Gastrocnemius medialis (tissue), 4 donors: Measurements from ENCODE around the gene SFSWAP. TPM values are rescaled to one million over a fixed set of nuclear protein-coding genes. Genes with fewer than 3 reads are reported as not detected.

Experiments used
- ATAC-seq, 2 donors: fragments of 150-250 bp; one replicate each; pipeline ENCODE4 v1.9.1; 2016
- DNase-seq, 2 donors: peaks; one replicate each; pipeline ENCODE4 v3.0.0-alpha.2; 2019
- H3K27ac ChIP-seq, 4 donors: fragments of 200-600 bp; sonication (generic); 1 replicate in 1 of 4; 2 replicates in 3 of 4; pipeline ENCODE4 v1.5.1; 2016 to 2018; ENCODE audit warnings: mild to moderate bottlenecking in 2 of 4, moderate library complexity in 1 of 4
- H3K27me3 ChIP-seq, 3 donors: fragments of 200-600 bp; sonication (generic) in 2 of 3; 1 replicate in 1 of 3; 2 replicates in 2 of 3; pipeline versions ENCODE4 v1.5.1 to v1.6.0; 2016 to 2019; ENCODE audit warnings: mild to moderate bottlenecking in 1 of 3, moderate library complexity in 1 of 3
- H3K36me3 ChIP-seq, 2 donors: fragments of 200-600 bp; sonication (generic) in 1 of 2; one replicate each; pipeline ENCODE4 v1.5.1; 2017 to 2018
- H3K4me1 ChIP-seq, 2 donors: fragments of 200-600 bp; sonication (generic) in 1 of 2; one replicate each; pipeline ENCODE4 v1.5.1; 2016 to 2017; ENCODE audit warnings: mild to moderate bottlenecking in 2 of 2
- H3K4me3 ChIP-seq, 4 donors: fragments of 200-600 bp; sonication (generic) in 3 of 4; 1 replicate in 1 of 4; 2 replicates in 3 of 4; pipeline ENCODE4 v1.5.1; 2016 to 2019; ENCODE audit warnings: mild to moderate bottlenecking in 2 of 4
- H3K9me3 ChIP-seq, 3 donors: fragments of 200-600 bp; sonication (generic) in 2 of 3; 1 replicate in 1 of 3; 2 replicates in 2 of 3; pipeline ENCODE4 v1.5.1; 2016 to 2019
- POLR2A ChIP-seq, 2 donors: fragments of 450-650 bp; IDR thresholded peaks; one replicate each; pipeline ENCODE4 v1.6.1; 2017; ENCODE audit warnings: antibody characterized with exemption in 2 of 2, mild to moderate bottlenecking in 2 of 2, moderate library complexity in 2 of 2
- in situ Hi-C, 4 donors: fragments of 200-750 bp; cut with MboI; loops; one replicate each; pipeline versions ENCODE4 v1.15.0 to v1.8.0; 2017; ENCODE audit warnings: low sequenced_read_pairs in 4 of 4
- intact Hi-C: fragments of 100-400 bp; cut with DNase I; formaldehyde crosslinking; loops from one replicate; pipeline ENCODE4 v1.15.1; 2023; ENCODE audit warnings: low total_unique reads
- total RNA-seq, 4 donors: library from RNA; depleted of rRNA; stranded (reverse); fragments of >200 nt; gene quantifications; one replicate each; pipeline versions ENCODE4 v1.1.0 to v1.2.3, GENCODE V29; 2016
- TF ChIP-seq, protein P1 (sequence below), 5 experiments: fragments of 450-650 bp in 3 of 5; fragments of 200-600 bp in 2 of 5; sonication (generic) in 2 of 5; IDR thresholded peaks in 4 of 5; conservative IDR thresholded peaks in 1 of 5; 1 replicate in 4 of 5; 2 replicates in 1 of 5; pipeline ENCODE4 v1.5.1; 2016 to 2019; ENCODE audit warnings: antibody characterized with exemption in 5 of 5, mild to moderate bottlenecking in 3 of 5, moderate library complexity in 3 of 5

The SFSWAP gene
- total RNA-seq, 4 donors from 2014 or later = 18.0 to 29.7 (median 25.4) TPM

DNA sequence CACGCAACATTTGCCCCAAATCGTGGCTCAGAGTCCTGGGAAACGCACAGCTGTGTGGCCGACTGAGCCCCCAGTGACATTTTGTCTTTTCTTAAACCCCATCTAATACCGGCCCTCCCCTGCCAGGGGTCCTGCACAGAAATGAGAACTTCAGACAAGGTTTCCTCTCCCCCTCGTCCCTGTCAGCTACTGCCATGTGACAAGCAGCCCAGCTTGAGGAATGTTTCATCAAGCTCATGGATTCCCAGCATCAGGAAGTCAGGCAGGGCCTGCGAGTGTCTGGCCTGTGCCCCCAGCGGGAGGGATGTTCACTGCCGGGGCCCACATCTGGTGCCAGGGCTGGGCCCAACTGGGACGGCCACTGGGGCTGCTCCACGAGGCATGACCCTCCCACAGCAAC is 133.2 kb downstream of the SFSWAP start:
- ATAC-seq = no peak
- in situ Hi-C loops = loop anchor here in 1 of 4 donors (25.0 kb wide), 1 partner anchor 232 kb away; no protein-coding TSS in a partner anchor
- intact Hi-C loops = no loop called here
- Histone ChIP-seq H3K9me3 (no peaks in the 10 kb centered on the region), H3K36me3 (no peaks in the 10 kb centered on the region), H3K4me1 (no peaks in the 10 kb centered on the region), H3K27ac (no peak overlapping the region), H3K4me3 (no peak overlapping the region), H3K27me3 (no peaks in the 10 kb centered on the region)
- DNase-seq = no peak
- TF ChIP-seq, protein P1, sequence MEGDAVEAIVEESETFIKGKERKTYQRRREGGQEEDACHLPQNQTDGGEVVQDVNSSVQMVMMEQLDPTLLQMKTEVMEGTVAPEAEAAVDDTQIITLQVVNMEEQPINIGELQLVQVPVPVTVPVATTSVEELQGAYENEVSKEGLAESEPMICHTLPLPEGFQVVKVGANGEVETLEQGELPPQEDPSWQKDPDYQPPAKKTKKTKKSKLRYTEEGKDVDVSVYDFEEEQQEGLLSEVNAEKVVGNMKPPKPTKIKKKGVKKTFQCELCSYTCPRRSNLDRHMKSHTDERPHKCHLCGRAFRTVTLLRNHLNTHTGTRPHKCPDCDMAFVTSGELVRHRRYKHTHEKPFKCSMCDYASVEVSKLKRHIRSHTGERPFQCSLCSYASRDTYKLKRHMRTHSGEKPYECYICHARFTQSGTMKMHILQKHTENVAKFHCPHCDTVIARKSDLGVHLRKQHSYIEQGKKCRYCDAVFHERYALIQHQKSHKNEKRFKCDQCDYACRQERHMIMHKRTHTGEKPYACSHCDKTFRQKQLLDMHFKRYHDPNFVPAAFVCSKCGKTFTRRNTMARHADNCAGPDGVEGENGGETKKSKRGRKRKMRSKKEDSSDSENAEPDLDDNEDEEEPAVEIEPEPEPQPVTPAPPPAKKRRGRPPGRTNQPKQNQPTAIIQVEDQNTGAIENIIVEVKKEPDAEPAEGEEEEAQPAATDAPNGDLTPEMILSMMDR (IDR thresholded peaks at IDR 0.05 in 4 of 5, conservative IDR thresholded peaks at IDR 0.05 in 1 of 5) = no peak
- no peak for TF ChIP-seq POLR2A (IDR thresholded peaks at IDR 0.05)

DNA sequence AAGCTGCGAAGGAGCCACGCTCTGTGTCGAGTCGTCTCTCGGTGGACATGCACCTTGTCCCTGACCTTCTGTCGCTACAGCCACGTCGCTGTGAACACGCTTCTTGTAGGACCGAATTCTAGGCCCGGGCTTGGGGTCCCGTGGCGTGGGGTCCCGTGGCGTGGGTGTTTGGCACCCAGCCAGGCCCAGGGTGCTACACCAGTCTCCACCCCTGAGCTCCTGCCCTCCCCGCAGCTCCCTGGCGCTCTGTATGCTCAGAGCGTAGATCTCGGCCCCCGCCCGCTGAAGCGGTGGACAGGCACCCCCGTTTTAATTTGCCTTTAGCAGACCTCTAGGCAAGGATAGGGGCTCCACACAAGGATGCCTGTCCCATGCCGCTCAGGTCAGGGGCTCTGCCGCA is 133.8 kb downstream of the SFSWAP start:
- DNase-seq = no peak
- no peaks in the 10 kb centered on the region for H3K9me3 ChIP-seq
- H3K4me1 ChIP-seq = no peaks in the 10 kb centered on the region
- H3K27ac ChIP-seq = no peak overlapping the region
- intact Hi-C loops = no loop called here
- no peaks in the 10 kb centered on the region for H3K27me3 ChIP-seq
- no peaks in the 10 kb centered on the region for H3K36me3 ChIP-seq
- TF ChIP-seq POLR2A (IDR thresholded peaks at IDR 0.05) = no peak
- TF ChIP-seq, protein P1 (IDR thresholded peaks at IDR 0.05 in 4 of 5, conservative IDR thresholded peaks at IDR 0.05 in 1 of 5) = no peak
- H3K4me3 ChIP-seq = no peak overlapping the region
- in situ Hi-C loops = loop anchor here in 1 of 4 donors (25.0 kb wide), 1 partner anchor 232 kb away; no protein-coding TSS in a partner anchor
- no peak for ATAC-seq

DNA sequence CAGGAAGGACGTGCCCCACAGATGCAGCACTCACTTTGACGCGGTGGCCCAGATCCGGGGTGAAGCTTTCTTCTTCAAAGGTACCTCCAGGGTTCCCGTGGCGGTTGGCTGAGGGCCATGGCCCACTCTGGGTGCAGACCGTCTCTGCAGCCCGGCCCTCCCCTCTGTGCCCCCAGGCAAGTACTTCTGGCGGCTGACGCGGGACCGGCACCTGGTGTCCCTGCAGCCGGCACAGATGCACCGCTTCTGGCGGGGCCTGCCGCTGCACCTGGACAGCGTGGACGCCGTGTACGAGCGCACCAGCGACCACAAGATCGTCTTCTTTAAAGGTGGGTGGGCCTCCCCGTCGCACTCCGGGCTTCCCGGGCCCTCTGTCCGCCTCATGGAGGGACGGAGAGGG is 134.2 kb downstream of the SFSWAP start:
- Histone ChIP-seq H3K4me3 (no peak overlapping the region), H3K9me3 (no peaks in the 10 kb centered on the region), H3K4me1 (no peaks in the 10 kb centered on the region), H3K36me3 (no peaks in the 10 kb centered on the region), H3K27ac (no peak overlapping the region), H3K27me3 (no peaks in the 10 kb centered on the region)
- intact Hi-C loops = no loop called here
- DNase-seq (no peak), ATAC-seq (no peak)
- in situ Hi-C loops = loop anchor here in 1 of 4 donors (25.0 kb wide), 1 partner anchor 233 kb away; no protein-coding TSS in a partner anchor
- TF ChIP-seq POLR2A (IDR thresholded peaks at IDR 0.05) = no peak
- TF ChIP-seq, protein P1 (IDR thresholded peaks at IDR 0.05 in 4 of 5, conservative IDR thresholded peaks at IDR 0.05 in 1 of 5) = no peak

DNA sequence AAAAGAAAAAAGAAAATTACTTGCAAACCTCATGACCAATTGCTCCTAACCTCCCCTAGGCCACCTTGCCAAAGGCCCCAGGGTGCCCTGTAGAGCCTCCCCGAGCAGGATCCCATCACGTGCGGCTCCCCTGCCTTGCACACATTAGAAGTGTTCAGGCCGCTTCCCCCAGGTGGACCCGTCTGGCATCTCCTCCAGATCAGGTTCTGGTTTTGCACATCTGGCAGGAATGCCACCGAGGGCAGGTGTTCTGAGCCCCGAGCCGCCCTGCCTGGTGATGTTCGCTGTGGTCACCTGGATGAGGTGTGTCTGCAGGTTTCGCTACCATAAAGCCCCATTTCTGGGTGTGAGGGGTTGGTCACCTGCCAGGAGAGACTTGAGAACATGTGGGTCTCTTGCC is 136.6 kb downstream of the SFSWAP start:
- Histone ChIP-seq H3K36me3 (no peaks in the 10 kb centered on the region), H3K27me3 (no peaks in the 10 kb centered on the region), H3K4me1 (no peaks in the 10 kb centered on the region), H3K27ac (no peak overlapping the region), H3K9me3 (no peaks in the 10 kb centered on the region), H3K4me3 (no peak overlapping the region)
- TF ChIP-seq, protein P1 (IDR thresholded peaks at IDR 0.05 in 4 of 5, conservative IDR thresholded peaks at IDR 0.05 in 1 of 5) = no peak
- no peak for TF ChIP-seq POLR2A (IDR thresholded peaks at IDR 0.05)
- intact Hi-C loops (no loop called here), in situ Hi-C loops (loop anchor here in 1 of 4 donors (25.0 kb wide), 1 partner anchor 235 kb away; no protein-coding TSS in a partner anchor)
- ATAC-seq (no peak), DNase-seq (no peak)

DNA sequence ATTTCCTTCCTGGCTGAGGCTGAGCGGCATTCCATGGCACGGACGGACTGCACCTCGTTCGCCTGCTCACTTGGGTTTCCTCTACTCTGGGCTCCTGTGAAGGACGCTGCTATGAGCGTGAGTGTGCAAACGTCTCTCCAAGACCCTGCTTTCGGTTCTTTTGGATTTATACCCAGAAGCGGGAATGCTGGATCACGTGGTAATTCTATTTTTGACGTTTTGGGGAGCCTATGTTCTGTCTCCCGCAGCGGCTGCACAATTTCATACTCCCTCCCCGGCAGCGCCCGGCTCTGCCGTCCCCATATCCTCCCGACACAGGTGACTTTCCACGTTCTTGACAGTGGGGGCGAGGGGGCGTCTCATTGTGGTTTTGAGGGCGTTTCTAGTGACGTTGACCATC is 137.9 kb downstream of the SFSWAP start:
- Histone ChIP-seq H3K9me3 (no peaks in the 10 kb centered on the region), H3K4me3 (no peak overlapping the region), H3K36me3 (no peaks in the 10 kb centered on the region), H3K4me1 (no peaks in the 10 kb centered on the region), H3K27me3 (no peaks in the 10 kb centered on the region), H3K27ac (no peak overlapping the region)
- intact Hi-C loops (no loop called here), in situ Hi-C loops (loop anchor here in 1 of 4 donors (25.0 kb wide), 1 partner anchor 236 kb away; no protein-coding TSS in a partner anchor)
- DNase-seq (no peak), ATAC-seq (no peak)
- TF ChIP-seq, protein P1 (IDR thresholded peaks at IDR 0.05 in 4 of 5, conservative IDR thresholded peaks at IDR 0.05 in 1 of 5) = no peak
- no peak for TF ChIP-seq POLR2A (IDR thresholded peaks at IDR 0.05)
